Coronary artery (tissue), 2 donors: ENCODE results near the gene TCFL5.
"Not testable (repeated sequence)": the region's sequence is repeated elsewhere in the genome, so short reads cannot be mapped to it uniquely, and the experiment has no call there.

Source experiments
- DNase-seq: peaks from one replicate; pipeline ENCODE4 v3.0.0-alpha.2; 2017; ENCODE audit warnings: low spot score
- H3K27ac ChIP-seq, 2 donors: fragments of 200-600 bp; sonication (generic); one replicate each; pipeline ENCODE4 v1.5.1; 2016 to 2019
- H3K4me3 ChIP-seq: fragments of 200-600 bp; sonication (generic); 2 replicates; pipeline ENCODE4 v1.5.1; 2016; ENCODE audit warnings: mild to moderate bottlenecking, moderate library complexity
- TF ChIP-seq, protein P1 (sequence below): fragments of 200-600 bp; sonication (generic); IDR thresholded peaks from one replicate; pipeline ENCODE4 v1.5.1; 2019; ENCODE audit warnings: antibody characterized with exemption

Gene TCFL5

DNA sequence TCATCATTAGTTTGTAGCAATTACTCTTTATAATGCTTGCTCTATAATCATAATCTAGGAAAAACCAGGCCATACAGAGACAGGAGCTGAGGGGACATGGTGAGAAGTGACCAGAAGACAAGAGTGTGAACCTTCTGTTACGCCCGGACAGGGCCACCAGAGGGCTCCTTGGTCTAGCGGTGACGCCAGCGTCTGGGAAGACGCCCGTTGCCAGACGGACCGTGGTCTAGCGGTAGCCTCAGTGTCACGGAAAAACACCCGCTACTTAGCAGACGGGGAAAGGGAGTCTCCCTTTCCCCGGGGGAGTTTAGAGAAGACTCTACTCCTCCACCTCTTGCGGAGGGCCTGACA, 12.0 kb upstream of the TCFL5 start:
- DNase-seq, H3K4me3 ChIP-seq: not testable (repeated sequence)
- TF ChIP-seq, protein P1, sequence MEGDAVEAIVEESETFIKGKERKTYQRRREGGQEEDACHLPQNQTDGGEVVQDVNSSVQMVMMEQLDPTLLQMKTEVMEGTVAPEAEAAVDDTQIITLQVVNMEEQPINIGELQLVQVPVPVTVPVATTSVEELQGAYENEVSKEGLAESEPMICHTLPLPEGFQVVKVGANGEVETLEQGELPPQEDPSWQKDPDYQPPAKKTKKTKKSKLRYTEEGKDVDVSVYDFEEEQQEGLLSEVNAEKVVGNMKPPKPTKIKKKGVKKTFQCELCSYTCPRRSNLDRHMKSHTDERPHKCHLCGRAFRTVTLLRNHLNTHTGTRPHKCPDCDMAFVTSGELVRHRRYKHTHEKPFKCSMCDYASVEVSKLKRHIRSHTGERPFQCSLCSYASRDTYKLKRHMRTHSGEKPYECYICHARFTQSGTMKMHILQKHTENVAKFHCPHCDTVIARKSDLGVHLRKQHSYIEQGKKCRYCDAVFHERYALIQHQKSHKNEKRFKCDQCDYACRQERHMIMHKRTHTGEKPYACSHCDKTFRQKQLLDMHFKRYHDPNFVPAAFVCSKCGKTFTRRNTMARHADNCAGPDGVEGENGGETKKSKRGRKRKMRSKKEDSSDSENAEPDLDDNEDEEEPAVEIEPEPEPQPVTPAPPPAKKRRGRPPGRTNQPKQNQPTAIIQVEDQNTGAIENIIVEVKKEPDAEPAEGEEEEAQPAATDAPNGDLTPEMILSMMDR: peak; percentile 50
- peak overlapping the region in 1 of 2 donors; percentile 36 for H3K27ac ChIP-seq

GRCh38 chr20:62873280-62873679, 11.7 kb upstream of the TCFL5 start:
- TF ChIP-seq, protein P1: no peak
- Histone ChIP-seq H3K27ac (no peak overlapping the region), H3K4me3 (no peak overlapping the region)
- no peak for DNase-seq

- H3K4me3 ChIP-seq: no peak overlapping the region
- TF ChIP-seq, protein P1: no peak
- DNase-seq: no peak
- no peak overlapping the region for H3K27ac ChIP-seq
These were observed 11.2 kb upstream of the TCFL5 start for GRCh38 chr20:62872862-62873261.

DNA sequence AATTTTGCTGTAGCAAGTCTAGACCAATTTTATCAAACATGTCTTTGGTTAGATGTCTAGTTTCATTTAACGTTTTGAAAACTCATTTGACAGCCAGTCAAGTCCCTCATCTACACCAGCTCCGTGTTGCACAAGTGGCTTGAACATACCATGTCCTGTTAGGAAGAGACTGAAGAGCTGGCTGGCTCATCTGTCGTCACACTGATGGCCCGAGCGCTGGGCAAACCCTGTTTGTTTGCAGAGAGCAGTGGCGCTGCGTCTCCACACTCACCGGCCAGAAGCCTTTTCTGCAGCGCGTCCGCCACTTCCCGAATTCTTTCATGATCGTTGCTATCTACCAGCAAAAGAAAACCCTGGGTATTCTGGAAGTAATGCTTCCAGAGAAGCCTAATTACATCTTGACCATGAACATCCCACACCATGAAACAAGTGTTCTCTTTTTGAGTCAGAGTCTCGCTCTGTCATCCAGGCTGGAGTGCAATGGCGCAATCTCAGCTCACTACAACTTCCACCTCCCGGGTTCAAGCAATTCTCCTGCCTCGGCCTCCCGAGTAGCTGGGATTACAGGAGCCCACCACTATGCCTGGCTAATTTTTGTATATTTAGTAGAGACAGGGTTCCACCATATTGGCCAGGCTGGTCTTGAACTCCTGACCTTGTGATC, 10.7 kb upstream of the TCFL5 start:
- TF ChIP-seq, protein P1: no peak
- no peak for DNase-seq
- Histone ChIP-seq H3K4me3 (no peak overlapping the region), H3K27ac (no peak overlapping the region)

DNA sequence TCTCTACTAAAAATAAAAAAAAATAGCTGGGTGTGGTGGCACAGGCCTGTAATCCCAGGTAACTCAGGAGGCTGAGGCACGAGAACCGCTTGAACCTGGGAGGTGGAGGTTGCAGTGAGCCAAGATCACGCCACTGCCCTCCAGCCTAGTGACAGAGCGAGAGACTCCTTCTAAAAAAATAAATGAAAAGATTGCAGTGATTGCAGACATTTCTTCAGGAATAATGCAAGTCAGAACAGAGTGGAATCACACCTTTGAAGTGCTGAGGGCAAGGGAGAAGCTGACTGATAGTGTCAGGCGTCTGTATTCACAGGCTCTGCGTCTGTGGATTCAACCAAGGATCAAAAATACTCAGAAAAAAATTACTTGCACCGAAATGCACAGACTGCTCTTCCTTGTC, 2.6 kb upstream of the TCFL5 start:
- TF ChIP-seq, protein P1: no peak
- H3K4me3 ChIP-seq: no peak overlapping the region
- no peak overlapping the region for H3K27ac ChIP-seq
- DNase-seq: no peak

GRCh38 chr20:62860924-62861691, 514 bp downstream of the TCFL5 start:
- Histone ChIP-seq H3K27ac (peak overlapping the region in 1 of 2 donors; percentile 70), H3K4me3 (peak overlapping the region; percentile 87)
- TF ChIP-seq, protein P1: no peak
- DNase-seq: no peak
